H9 (cell line): ENCODE results near the gene A1CF. TPM values are rescaled to one million over a fixed set of nuclear protein-coding genes. Genes with fewer than 3 reads are reported as not detected.

ENCODE experiments used
- DNase-seq: peaks from one replicate; pipeline ENCODE4 v3.0.0-alpha.2; 2017
- H2AFZ ChIP-seq: one replicate; pipeline ENCODE4 v1.6.1; 2013; ENCODE audit warnings: mild to moderate bottlenecking, low read length, control low read depth, moderate library complexity
- H2AK5ac ChIP-seq: 2 replicates; pipeline ENCODE4 v1.6.1; 2013; ENCODE audit warnings: low read length, control low read depth, mixed read lengths; ENCODE audit not compliant: insufficient read length
- H2BK120ac ChIP-seq: one replicate; pipeline ENCODE4 v1.6.1; 2013; ENCODE audit warnings: low read depth, mild to moderate bottlenecking, low read length, control low read depth, inconsistent platforms; ENCODE audit not compliant: poor library complexity, severe bottlenecking
- H2BK12ac ChIP-seq: 2 replicates; pipeline ENCODE4 v1.6.1; 2013; ENCODE audit warnings: low read length, control low read depth, mixed read lengths, low read depth; ENCODE audit not compliant: insufficient read length
- H2BK15ac ChIP-seq: 2 replicates; pipeline ENCODE4 v1.6.1; 2013; ENCODE audit warnings: low read depth, low read length, control low read depth
- H2BK20ac ChIP-seq: one replicate; pipeline ENCODE4 v1.6.1; 2013; ENCODE audit warnings: low read depth, mild to moderate bottlenecking, low read length, control low read depth, inconsistent platforms; ENCODE audit not compliant: poor library complexity, severe bottlenecking
- H2BK5ac ChIP-seq: 2 replicates; pipeline ENCODE4 v1.6.1; 2013; ENCODE audit warnings: low read length, control low read depth, mixed read lengths; ENCODE audit not compliant: insufficient read length
- H3K14ac ChIP-seq: 2 replicates; pipeline ENCODE4 v1.6.1; 2013; ENCODE audit warnings: low read length, control low read depth; ENCODE audit not compliant: insufficient read depth
- H3K18ac ChIP-seq: 2 replicates; pipeline ENCODE4 v1.6.1; 2013; ENCODE audit warnings: low read depth, mild to moderate bottlenecking, mixed read lengths, low read length, control low read depth; ENCODE audit not compliant: insufficient read length
- H3K23ac ChIP-seq: 2 replicates; pipeline ENCODE4 v1.6.1; 2013; ENCODE audit warnings: low read length, control low read depth, mixed read lengths, low read depth; ENCODE audit not compliant: insufficient read length
- H3K23me2 ChIP-seq: 2 replicates; pipeline ENCODE4 v1.6.1; 2013; ENCODE audit warnings: low read depth, mild to moderate bottlenecking, mixed read lengths, low read length, control low read depth; ENCODE audit not compliant: insufficient read length, poor library complexity, severe bottlenecking
- H3K27ac ChIP-seq: 2 replicates; pipeline ENCODE4 v1.5.1; 2013; ENCODE audit warnings: low read length, control low read depth, mixed read lengths, low read depth; ENCODE audit not compliant: insufficient read length
- H3K27me3 ChIP-seq: 2 replicates; pipeline ENCODE4 v1.6.1; 2013; ENCODE audit warnings: low read length, control low read depth, inconsistent platforms; ENCODE audit not compliant: insufficient read depth
- H3K4ac ChIP-seq: 2 replicates; pipeline ENCODE4 v1.6.1; 2013; ENCODE audit warnings: low read depth, mild to moderate bottlenecking, control low read depth, inconsistent platforms, low read length, moderate library complexity
- H3K4me1 ChIP-seq: 2 replicates; pipeline ENCODE4 v1.6.1; 2013; ENCODE audit warnings: low read length, control low read depth, inconsistent platforms; ENCODE audit not compliant: insufficient read depth
- H3K4me2 ChIP-seq: 2 replicates; pipeline ENCODE4 v1.6.1; 2013; ENCODE audit warnings: low read length, control low read depth, mixed read lengths; ENCODE audit not compliant: insufficient read length, insufficient read depth
- H3K56ac ChIP-seq: 2 replicates; pipeline ENCODE4 v1.6.1; 2013; ENCODE audit warnings: low read depth, mild to moderate bottlenecking, mixed read lengths, low read length, control low read depth; ENCODE audit not compliant: insufficient read length
- H3K79me1 ChIP-seq: 2 replicates; pipeline ENCODE4 v1.6.1; 2013; ENCODE audit warnings: low read depth, mild to moderate bottlenecking, moderate library complexity, low read length, control low read depth, inconsistent platforms; ENCODE audit not compliant: insufficient read depth, poor library complexity, severe bottlenecking
- H3K79me2 ChIP-seq: 2 replicates; pipeline ENCODE4 v1.6.1; 2013; ENCODE audit warnings: low read length, control low read depth, inconsistent platforms; ENCODE audit not compliant: insufficient read depth
- H3K9ac ChIP-seq: 2 replicates; pipeline ENCODE4 v1.6.1; 2013; ENCODE audit warnings: low read length, control low read depth, mixed read lengths; ENCODE audit not compliant: insufficient read length; ENCODE audit errors: extremely low read depth
- H3K9me3 ChIP-seq: one replicate; pipeline ENCODE4 v1.6.1; 2013; ENCODE audit warnings: low read depth, low read length, inconsistent platforms; ENCODE audit not compliant: control insufficient read depth
- H3T11ph ChIP-seq: one replicate; pipeline ENCODE4 v1.6.1; 2013; ENCODE audit warnings: mild to moderate bottlenecking, low read length, control low read depth, inconsistent platforms
- H4K20me1 ChIP-seq: one replicate; pipeline ENCODE4 v1.6.1; 2013; ENCODE audit not compliant: control insufficient read depth, insufficient read length, insufficient read depth
- H4K5ac ChIP-seq: 2 replicates; pipeline ENCODE4 v1.6.1; 2013; ENCODE audit warnings: low read depth, mild to moderate bottlenecking, mixed read lengths, low read length, control low read depth; ENCODE audit not compliant: insufficient read length
- H4K8ac ChIP-seq: replicated peaks from 2 replicates; pipeline ENCODE4 v1.6.1; 2013; ENCODE audit warnings: low read length, control low read depth, mixed read lengths, low read depth; ENCODE audit not compliant: insufficient read length
- H4K91ac ChIP-seq: 2 replicates; pipeline ENCODE4 v1.6.1; 2013; ENCODE audit warnings: low read depth, mild to moderate bottlenecking, moderate library complexity, mixed read lengths, low read length, control low read depth; ENCODE audit not compliant: insufficient read length
- H3K27ac Mint-ChIP-seq, 3 experiments: 2 replicates in 2 of 3; 3 replicates in 1 of 3; pipeline ENCODE4 v1.8.0; 2020 to 2021; ENCODE audit warnings: mixed read lengths in 3 of 3, mild to moderate bottlenecking in 1 of 3, moderate library complexity in 1 of 3
- H3K27me3 Mint-ChIP-seq: 2 replicates; pipeline ENCODE4 v1.8.0; 2021; ENCODE audit warnings: low read depth, mild to moderate bottlenecking, moderate library complexity, mixed read lengths
- H3K36me3 Mint-ChIP-seq, 3 experiments: 2 replicates in 2 of 3; 3 replicates in 1 of 3; pipeline ENCODE4 v1.8.0; 2020 to 2021; ENCODE audit warnings: low read depth in 3 of 3, mixed read lengths in 3 of 3; ENCODE audit not compliant: insufficient read depth in 1 of 3
- H3K4me1 Mint-ChIP-seq, 2 experiments: 2 replicates each; pipeline ENCODE4 v1.8.0; 2020; ENCODE audit warnings: mixed read lengths in 2 of 2
- H3K4me3 Mint-ChIP-seq, 2 experiments: 2 replicates in 1 of 2; 3 replicates in 1 of 2; pipeline ENCODE4 v1.8.0; 2020 to 2021; ENCODE audit warnings: mild to moderate bottlenecking in 2 of 2, mixed read lengths in 2 of 2, moderate library complexity in 1 of 2
- H3K9me3 Mint-ChIP-seq, 2 experiments: 2 replicates in 1 of 2; 3 replicates in 1 of 2; pipeline ENCODE4 v1.8.0; 2020; ENCODE audit warnings: mild to moderate bottlenecking in 2 of 2, mixed read lengths in 2 of 2, moderate library complexity in 1 of 2
- CTCF ChIP-seq: fragments of 200-600 bp; sonication (generic); conservative IDR thresholded peaks from 3 replicates; pipeline ENCODE4 v1.8.0; 2021; ENCODE audit warnings: antibody characterized with exemption, mild to moderate bottlenecking
- total RNA-seq: library from RNA; stranded (reverse); gene quantifications from 2 replicates; pipeline ENCODE4 v1.2.1, GENCODE V29; 2021

A1CF gene
- total RNA-seq, 1 experiment from 2014 or later, result not detected

GRCh38 chr10:50861370-50861769 lies 24.1 kb downstream of the A1CF start:
- H3K4me1 ChIP-seq, result peaks cover 2% of the 10 kb centered on the region; the same call in 1 of the 2 replicates
- H3K14ac ChIP-seq, result no peak overlapping the region
- H3K4me3 Mint-ChIP-seq, result no peak overlapping the region
- H4K5ac ChIP-seq, result no peak overlapping the region
- no peak overlapping the region for H4K91ac ChIP-seq
- no peak overlapping the region for H3K56ac ChIP-seq
- H3K79me1 ChIP-seq, result no peaks in the 10 kb centered on the region
- H3K27me3 ChIP-seq, result no peaks in the 10 kb centered on the region
- H3K18ac ChIP-seq, result no peak overlapping the region
- H4K20me1 ChIP-seq, result no peaks in the 10 kb centered on the region
- no peak overlapping the region for H2AFZ ChIP-seq
- H2AK5ac ChIP-seq, result no peak overlapping the region
- no peak for TF ChIP-seq CTCF
- H3K4me2 ChIP-seq, result no peak overlapping the region
- H3K23me2 ChIP-seq, result no peaks in the 10 kb centered on the region
- no peaks in the 10 kb centered on the region for H3K79me2 ChIP-seq
- H3K27ac Mint-ChIP-seq, result no peak overlapping the region
- DNase-seq, result no peak
- no peak overlapping the region for H2BK20ac ChIP-seq
- H2BK120ac ChIP-seq, result no peak overlapping the region
- H3K23ac ChIP-seq, result no peak overlapping the region
- H2BK12ac ChIP-seq, result no peak overlapping the region
- H3K9me3 Mint-ChIP-seq, result no peaks in the 10 kb centered on the region
- H2BK15ac ChIP-seq, result no peak overlapping the region
- no peaks in the 10 kb centered on the region for H3K27me3 Mint-ChIP-seq
- no peaks in the 10 kb centered on the region for H3K9me3 ChIP-seq
- no peak overlapping the region for H3K27ac ChIP-seq
- no peak overlapping the region for H4K8ac ChIP-seq
- peaks cover 11% of the 10 kb centered on the region in 2 experiments for H3K4me1 Mint-ChIP-seq
- no peak overlapping the region for H3K9ac ChIP-seq
- no peaks in the 10 kb centered on the region for H3K36me3 Mint-ChIP-seq
- H3K4ac ChIP-seq, result no peak overlapping the region
- no peak overlapping the region for H2BK5ac ChIP-seq
- no peak overlapping the region for H3T11ph ChIP-seq
